Measurements from ENCODE around the gene CASD1.

CASD1 gene

GRCh38 chr7:94567396-94567795 lies 57.8 kb downstream of the CASD1 start:
- H3K27ac ChIP-seq (ENCODE audit: low read length) = no peak overlapping the region
- H3K9me3 ChIP-seq (ENCODE audit: insufficient read depth, low read length) = no peaks in the 10 kb centered on the region
- H3K4me3 ChIP-seq (ENCODE audit: low read length) = no peak overlapping the region
- H2AFZ ChIP-seq (ENCODE audit: low read depth, low read length) = no peak overlapping the region
- no peaks in the 10 kb centered on the region for H3K79me2 ChIP-seq (ENCODE audit: low read length)
- no peak overlapping the region for H3K4me2 ChIP-seq (ENCODE audit: low read length)
- H4K20me1 ChIP-seq (ENCODE audit: insufficient read depth, low read length) = no peaks in the 10 kb centered on the region
- TF ChIP-seq, protein P1, sequence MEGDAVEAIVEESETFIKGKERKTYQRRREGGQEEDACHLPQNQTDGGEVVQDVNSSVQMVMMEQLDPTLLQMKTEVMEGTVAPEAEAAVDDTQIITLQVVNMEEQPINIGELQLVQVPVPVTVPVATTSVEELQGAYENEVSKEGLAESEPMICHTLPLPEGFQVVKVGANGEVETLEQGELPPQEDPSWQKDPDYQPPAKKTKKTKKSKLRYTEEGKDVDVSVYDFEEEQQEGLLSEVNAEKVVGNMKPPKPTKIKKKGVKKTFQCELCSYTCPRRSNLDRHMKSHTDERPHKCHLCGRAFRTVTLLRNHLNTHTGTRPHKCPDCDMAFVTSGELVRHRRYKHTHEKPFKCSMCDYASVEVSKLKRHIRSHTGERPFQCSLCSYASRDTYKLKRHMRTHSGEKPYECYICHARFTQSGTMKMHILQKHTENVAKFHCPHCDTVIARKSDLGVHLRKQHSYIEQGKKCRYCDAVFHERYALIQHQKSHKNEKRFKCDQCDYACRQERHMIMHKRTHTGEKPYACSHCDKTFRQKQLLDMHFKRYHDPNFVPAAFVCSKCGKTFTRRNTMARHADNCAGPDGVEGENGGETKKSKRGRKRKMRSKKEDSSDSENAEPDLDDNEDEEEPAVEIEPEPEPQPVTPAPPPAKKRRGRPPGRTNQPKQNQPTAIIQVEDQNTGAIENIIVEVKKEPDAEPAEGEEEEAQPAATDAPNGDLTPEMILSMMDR (IDR thresholded peaks at IDR 0.05; ENCODE audit: low read depth, low read length) = no peak
- TF ChIP-seq EZH2phosphoT487 (IDR thresholded peaks at IDR 0.05; ENCODE audit: low read depth) = no peak
- no peaks in the 10 kb centered on the region for H3K36me3 ChIP-seq (replicated peaks; ENCODE audit: low read depth, low read length)
- no peaks in the 10 kb centered on the region for H3K27me3 ChIP-seq (ENCODE audit: low read depth, low read length)
- no peak overlapping the region for H3K9ac ChIP-seq (ENCODE audit: low read length)
- no peaks in the 10 kb centered on the region for H3K4me1 ChIP-seq (ENCODE audit: low read length)

- Histone ChIP-seq H2AFZ (ENCODE audit: low read depth, low read length) (no peak overlapping the region), H3K9me3 (ENCODE audit: insufficient read depth, low read length) (peaks cover 14% of the 10 kb centered on the region)
These were observed 62.2 kb downstream of the CASD1 start for GRCh38 chr7:94571816-94572215.

DNA sequence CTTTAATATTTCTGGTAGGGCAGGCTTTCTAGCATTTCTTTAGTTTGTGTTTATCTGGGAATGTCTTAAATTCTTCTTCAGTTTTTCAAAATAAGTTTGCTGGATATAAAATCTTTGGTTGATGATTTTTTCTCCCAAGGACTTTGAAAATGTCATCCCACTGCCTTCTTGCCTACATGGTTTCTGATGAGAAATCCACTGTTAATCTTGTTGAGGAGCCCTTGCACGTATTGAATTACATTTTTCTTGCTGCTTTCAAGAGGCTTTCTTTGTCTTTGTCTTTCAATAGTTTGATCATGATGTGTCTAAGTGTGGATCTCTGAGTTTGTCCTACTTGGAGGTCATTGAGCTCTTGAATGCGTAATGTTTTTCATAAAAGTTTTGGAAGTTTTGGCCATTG lies 66.0 kb downstream of the CASD1 start:
- peaks cover 11% of the 10 kb centered on the region for H3K36me3 ChIP-seq (replicated peaks; ENCODE audit: low read depth, low read length)
- H2AFZ ChIP-seq (ENCODE audit: low read depth, low read length) = no peak overlapping the region
- no peaks in the 10 kb centered on the region for H3K79me2 ChIP-seq (ENCODE audit: low read length)
- no peak overlapping the region for H3K9ac ChIP-seq (ENCODE audit: low read length)
- no peak overlapping the region for H3K4me2 ChIP-seq (ENCODE audit: low read length)
- H3K9me3 ChIP-seq (ENCODE audit: insufficient read depth, low read length) = peaks cover 14% of the 10 kb centered on the region
- no peak overlapping the region for H3K4me3 ChIP-seq (ENCODE audit: low read length)
- H3K27ac ChIP-seq (ENCODE audit: low read length) = no peak overlapping the region
- no peaks in the 10 kb centered on the region for H3K27me3 ChIP-seq (ENCODE audit: low read depth, low read length)
- TF ChIP-seq, protein P1 (IDR thresholded peaks at IDR 0.05; ENCODE audit: low read depth, low read length) = no peak
- no peak for TF ChIP-seq EZH2phosphoT487 (IDR thresholded peaks at IDR 0.05; ENCODE audit: low read depth)
- H3K4me1 ChIP-seq (ENCODE audit: low read length) = no peaks in the 10 kb centered on the region
- H4K20me1 ChIP-seq (ENCODE audit: insufficient read depth, low read length) = no peaks in the 10 kb centered on the region

More at GRCh38 chr7:94571816-94572215, 62.2 kb downstream of the CASD1 start:
- H3K27ac ChIP-seq (ENCODE audit: low read length) = no peak overlapping the region
- H3K27me3 ChIP-seq (ENCODE audit: low read depth, low read length) = no peaks in the 10 kb centered on the region
- no peaks in the 10 kb centered on the region for H3K4me1 ChIP-seq (ENCODE audit: low read length)
- no peak overlapping the region for H3K4me3 ChIP-seq (ENCODE audit: low read length)
- peaks cover 11% of the 10 kb centered on the region for H3K36me3 ChIP-seq (replicated peaks; ENCODE audit: low read depth, low read length)
- no peak overlapping the region for H3K9ac ChIP-seq (ENCODE audit: low read length)
- no peak for TF ChIP-seq EZH2phosphoT487 (IDR thresholded peaks at IDR 0.05; ENCODE audit: low read depth)
- TF ChIP-seq, protein P1 (IDR thresholded peaks at IDR 0.05; ENCODE audit: low read depth, low read length) = no peak
- no peak overlapping the region for H3K4me2 ChIP-seq (ENCODE audit: low read length)
- H3K79me2 ChIP-seq (ENCODE audit: low read length) = no peaks in the 10 kb centered on the region
- no peaks in the 10 kb centered on the region for H4K20me1 ChIP-seq (ENCODE audit: insufficient read depth, low read length)

DNA sequence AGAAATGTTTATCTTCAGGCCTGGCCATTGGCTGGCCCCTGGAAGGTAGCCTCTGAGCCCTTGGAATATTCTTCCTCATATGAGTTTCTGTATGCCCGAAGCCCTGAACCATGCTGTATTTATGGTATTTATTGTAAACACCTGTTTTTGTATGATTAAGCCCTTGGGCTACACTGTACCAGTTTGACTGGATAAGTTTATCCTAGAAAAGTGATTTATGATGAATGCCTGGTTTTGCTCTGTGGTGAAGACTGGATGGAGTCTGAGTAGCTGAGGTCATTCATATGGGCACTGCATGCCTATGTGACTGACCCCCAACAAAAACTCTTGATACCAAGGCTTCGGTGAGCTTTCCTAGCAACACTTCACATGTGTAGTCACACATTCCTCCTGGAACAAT lies 66.7 kb downstream of the CASD1 start:
- no peaks in the 10 kb centered on the region for H3K4me1 ChIP-seq (ENCODE audit: low read length)
- H4K20me1 ChIP-seq (ENCODE audit: insufficient read depth, low read length) = no peaks in the 10 kb centered on the region
- peaks cover 14% of the 10 kb centered on the region for H3K9me3 ChIP-seq (ENCODE audit: insufficient read depth, low read length)
- TF ChIP-seq, protein P1 (IDR thresholded peaks at IDR 0.05; ENCODE audit: low read depth, low read length) = no peak
- TF ChIP-seq EZH2phosphoT487 (IDR thresholded peaks at IDR 0.05; ENCODE audit: low read depth) = no peak
- H3K36me3 ChIP-seq (replicated peaks; ENCODE audit: low read depth, low read length) = peaks cover 11% of the 10 kb centered on the region
- no peak overlapping the region for H3K27ac ChIP-seq (ENCODE audit: low read length)
- no peaks in the 10 kb centered on the region for H3K27me3 ChIP-seq (ENCODE audit: low read depth, low read length)
- H3K9ac ChIP-seq (ENCODE audit: low read length) = no peak overlapping the region
- no peak overlapping the region for H3K4me2 ChIP-seq (ENCODE audit: low read length)
- H3K4me3 ChIP-seq (ENCODE audit: low read length) = no peak overlapping the region
- H3K79me2 ChIP-seq (ENCODE audit: low read length) = no peaks in the 10 kb centered on the region
- no peak overlapping the region for H2AFZ ChIP-seq (ENCODE audit: low read depth, low read length)

All from OCI-LY3 (cell line).